Esophagus muscularis mucosa (tissue), 4 donors: ENCODE results near the gene PPP3CA. TPM values are rescaled to one million over a fixed set of nuclear protein-coding genes. Genes with fewer than 3 reads are reported as not detected.

Experiments used
- DNase-seq: peaks from one replicate; pipeline ENCODE4 v3.0.0-alpha.2; 2017; ENCODE audit errors: extremely low spot score
- H3K27ac ChIP-seq, 4 donors: fragments of 200-600 bp; sonication (generic); replicated peaks in 1 of 4; 1 replicate in 3 of 4; 2 replicates in 1 of 4; pipeline ENCODE4 v1.5.1; 2016 to 2019; ENCODE audit warnings: mild to moderate bottlenecking in 1 of 4
- H3K27me3 ChIP-seq, 4 donors: fragments of 200-600 bp; sonication (generic); one replicate each; pipeline versions ENCODE4 v1.5.1 to v1.6.0; 2016 to 2019
- H3K36me3 ChIP-seq, 4 donors: fragments of 200-600 bp; sonication (generic); one replicate each; pipeline ENCODE4 v1.5.1; 2016 to 2019
- H3K4me1 ChIP-seq, 4 donors: fragments of 200-600 bp; sonication (generic); one replicate each; pipeline ENCODE4 v1.5.1; 2016 to 2019
- H3K4me3 ChIP-seq, 4 donors: fragments of 200-600 bp; sonication (generic); 1 replicate in 2 of 4; 2 replicates in 2 of 4; pipeline ENCODE4 v1.5.1; 2016 to 2019; ENCODE audit warnings: mild to moderate bottlenecking in 4 of 4, moderate library complexity in 1 of 4
- H3K9me3 ChIP-seq, 4 donors: fragments of 200-600 bp; sonication (generic); 1 replicate in 3 of 4; 2 replicates in 1 of 4; pipeline ENCODE4 v1.5.1; 2016 to 2019
- EP300 ChIP-seq: sonication (generic); formaldehyde crosslinking; IDR thresholded peaks from one replicate; pipeline ENCODE4 v1.6.1; 2017; ENCODE audit warnings: antibody characterized with exemption
- POLR2A ChIP-seq: fragments of 450-650 bp; IDR thresholded peaks from one replicate; pipeline ENCODE4 v1.6.1; 2017; ENCODE audit warnings: antibody characterized with exemption, moderate library complexity, mild to moderate bottlenecking, low read depth
- POLR2AphosphoS5 ChIP-seq, 2 donors: sonication (generic); formaldehyde crosslinking; IDR thresholded peaks; one replicate each; pipeline ENCODE4 v1.6.1; 2017; ENCODE audit warnings: antibody characterized with exemption in 2 of 2
- WGBS: methylation state at CpG from one replicate; pipeline ENCODE4 v1.1.5; 2018; 5-methylcytosine and 5-hydroxymethylcytosine counted together
- intact Hi-C: fragments of 100-400 bp; cut with DNase I; formaldehyde crosslinking; loops from one replicate; pipeline ENCODE4 v1.15.1; 2023
- total RNA-seq, 4 donors: library from RNA; depleted of rRNA; stranded (reverse); fragments of >200 nt; gene quantifications; one replicate each; pipeline versions ENCODE4 v1.1.0 to v1.2.1, GENCODE V29; 2016
- TF ChIP-seq, protein P1 (sequence below), 3 experiments: fragments of 200-600 bp in 2 of 3; fragments of 450-650 bp in 1 of 3; sonication (generic) in 2 of 3; IDR thresholded peaks; one replicate each; pipeline ENCODE4 v1.5.1; 2017 to 2019; ENCODE audit warnings: antibody characterized with exemption in 3 of 3, mild to moderate bottlenecking in 2 of 3, moderate library complexity in 1 of 3

Gene PPP3CA
- total RNA-seq, 4 donors from 2014 or later, result 21.3 to 31.6 (median 23.3) TPM

GRCh38 chr4:101147283-101147682 is 200.0 kb downstream of the PPP3CA start:
- no peaks in the 10 kb centered on the region for H3K27me3 ChIP-seq
- DNase-seq, result no peak
- intact Hi-C loops, result no loop called here
- H3K4me1 ChIP-seq, result no peaks in the 10 kb centered on the region
- H3K4me3 ChIP-seq, result no peak overlapping the region
- no peak overlapping the region for H3K27ac ChIP-seq
- no peaks in the 10 kb centered on the region for H3K9me3 ChIP-seq
- H3K36me3 ChIP-seq, result no peaks in the 10 kb centered on the region
- TF ChIP-seq POLR2AphosphoS5 (IDR thresholded peaks at IDR 0.05), result no peak
- no peak for TF ChIP-seq POLR2A
- TF ChIP-seq, protein P1, sequence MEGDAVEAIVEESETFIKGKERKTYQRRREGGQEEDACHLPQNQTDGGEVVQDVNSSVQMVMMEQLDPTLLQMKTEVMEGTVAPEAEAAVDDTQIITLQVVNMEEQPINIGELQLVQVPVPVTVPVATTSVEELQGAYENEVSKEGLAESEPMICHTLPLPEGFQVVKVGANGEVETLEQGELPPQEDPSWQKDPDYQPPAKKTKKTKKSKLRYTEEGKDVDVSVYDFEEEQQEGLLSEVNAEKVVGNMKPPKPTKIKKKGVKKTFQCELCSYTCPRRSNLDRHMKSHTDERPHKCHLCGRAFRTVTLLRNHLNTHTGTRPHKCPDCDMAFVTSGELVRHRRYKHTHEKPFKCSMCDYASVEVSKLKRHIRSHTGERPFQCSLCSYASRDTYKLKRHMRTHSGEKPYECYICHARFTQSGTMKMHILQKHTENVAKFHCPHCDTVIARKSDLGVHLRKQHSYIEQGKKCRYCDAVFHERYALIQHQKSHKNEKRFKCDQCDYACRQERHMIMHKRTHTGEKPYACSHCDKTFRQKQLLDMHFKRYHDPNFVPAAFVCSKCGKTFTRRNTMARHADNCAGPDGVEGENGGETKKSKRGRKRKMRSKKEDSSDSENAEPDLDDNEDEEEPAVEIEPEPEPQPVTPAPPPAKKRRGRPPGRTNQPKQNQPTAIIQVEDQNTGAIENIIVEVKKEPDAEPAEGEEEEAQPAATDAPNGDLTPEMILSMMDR (IDR thresholded peaks at IDR 0.05), result no peak
- TF ChIP-seq EP300, result no peak

- intact Hi-C loops, result no loop called here
- Histone ChIP-seq H3K27ac (no peak overlapping the region), H3K4me1 (peaks cover 0 to 13% (median 4%) of the 10 kb centered on the region in 4 donors), H3K36me3 (no peaks in the 10 kb centered on the region), H3K4me3 (no peak overlapping the region), H3K9me3 (no peaks in the 10 kb centered on the region), H3K27me3 (no peaks in the 10 kb centered on the region)
- DNase-seq, result no peak
- TF ChIP-seq POLR2AphosphoS5 (IDR thresholded peaks at IDR 0.05) (no peak), POLR2A (no peak), EP300 (no peak)
- TF ChIP-seq, protein P1 (IDR thresholded peaks at IDR 0.05), result no peak
Measured at GRCh38 chr4:101145021-101145420, 202.3 kb downstream of the PPP3CA start.

DNA sequence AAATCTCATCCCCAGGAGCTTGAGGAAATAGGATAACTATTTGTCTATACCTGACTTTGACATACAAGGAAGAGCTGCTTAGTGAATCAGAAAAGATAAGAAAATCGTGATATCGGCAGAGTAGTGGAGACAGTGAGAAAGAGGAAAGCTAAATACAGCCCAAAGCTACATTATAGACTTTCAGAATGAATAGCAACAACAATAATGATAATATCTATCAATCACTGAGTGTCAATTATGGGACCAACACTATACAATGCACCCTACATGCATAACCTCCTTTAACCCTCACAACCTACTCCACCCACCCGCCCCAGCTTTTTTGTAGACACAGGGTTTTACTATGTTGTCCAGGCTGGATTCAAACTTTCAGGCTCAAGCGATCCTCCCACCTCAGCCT is 205.1 kb downstream of the PPP3CA start:
- TF ChIP-seq, protein P1 (IDR thresholded peaks at IDR 0.05), result no peak
- no peak for TF ChIP-seq EP300
- no peak for TF ChIP-seq POLR2AphosphoS5 (IDR thresholded peaks at IDR 0.05)
- no peak for TF ChIP-seq POLR2A
- Histone ChIP-seq H3K27ac (no peak overlapping the region), H3K4me3 (no peak overlapping the region), H3K36me3 (no peaks in the 10 kb centered on the region), H3K4me1 (peaks cover 0 to 15% (median 6%) of the 10 kb centered on the region in 4 donors), H3K27me3 (no peaks in the 10 kb centered on the region), H3K9me3 (no peaks in the 10 kb centered on the region)
- DNase-seq, result no peak
- intact Hi-C loops, result no loop called here
- WGBS, result 90% methylated on average over 4 of the region's 4 CpGs

GRCh38 chr4:101141855-101142254 is 205.5 kb downstream of the PPP3CA start:
- intact Hi-C loops, result no loop called here
- Histone ChIP-seq H3K27me3 (no peaks in the 10 kb centered on the region), H3K4me3 (no peak overlapping the region), H3K4me1 (peaks cover 0 to 16% (median 8%) of the 10 kb centered on the region in 4 donors), H3K9me3 (no peaks in the 10 kb centered on the region), H3K36me3 (no peaks in the 10 kb centered on the region), H3K27ac (no peak overlapping the region)
- no peak for DNase-seq
- 89% methylated on average over 4 of the region's 4 CpGs for WGBS
- TF ChIP-seq EP300, result no peak
- no peak for TF ChIP-seq POLR2A
- no peak for TF ChIP-seq POLR2AphosphoS5 (IDR thresholded peaks at IDR 0.05)
- TF ChIP-seq, protein P1 (IDR thresholded peaks at IDR 0.05), result no peak

- TF ChIP-seq EP300 (no peak), POLR2AphosphoS5 (IDR thresholded peaks at IDR 0.05) (no peak), POLR2A (no peak)
- TF ChIP-seq, protein P1 (IDR thresholded peaks at IDR 0.05), result no peak
- Histone ChIP-seq H3K9me3 (no peaks in the 10 kb centered on the region), H3K27me3 (no peaks in the 10 kb centered on the region), H3K27ac (no peak overlapping the region), H3K36me3 (no peaks in the 10 kb centered on the region), H3K4me3 (no peak overlapping the region), H3K4me1 (peaks cover 0 to 17% (median 9%) of the 10 kb centered on the region in 4 donors)
- WGBS, result 81% methylated on average over 5 of the region's 5 CpGs
- intact Hi-C loops, result no loop called here
- no peak for DNase-seq
Measured at GRCh38 chr4:101141230-101141629, 206.1 kb downstream of the PPP3CA start.
